Endothelial cell of umbilical vein (primary cell): ENCODE results near the gene SORCS2. TPM values are rescaled to one million over a fixed set of nuclear protein-coding genes. Genes with fewer than 3 reads are reported as not detected.

ENCODE experiments used
- BruUV-seq: library from RNA; stranded (reverse); fragments of 400-500 nt; replicated peaks from 2 replicates; lab custom pipeline; 2021; lab: Mats Ljungman, UMichigan
- CTCF ChIA-PET: fragments of 300-600, 350-600 bp; sonication (Branson Sonifier 250); formaldehyde crosslinking; loops from one replicate; lab custom pipeline; 2021; ENCODE audit warnings: antibody characterized with exemption, inconsistent platforms; lab: Charles Lee
- POLR2A ChIA-PET: fragments of 300-600, 350-600 bp; sonication (Branson Sonifier 250); formaldehyde crosslinking; loops from one replicate; lab custom pipeline; 2021; ENCODE audit warnings: antibody characterized with exemption, inconsistent platforms; lab: Charles Lee
- DNase-seq: peaks from one replicate; pipeline ENCODE4 v3.0.0-alpha.2; 2011; ENCODE audit warnings: low read depth, low spot score
- FAIRE-seq: peaks from 2 replicates; lab custom pipeline; 2011; peaks lifted over from hg19 to GRCh38; lab: Jason Lieb, UNC
- H2AFZ ChIP-seq: 2 replicates; pipeline ENCODE4 v1.6.0; 2012; ENCODE audit warnings: low read depth, low read length, control low read depth, inconsistent platforms
- H3K27ac ChIP-seq: 2 replicates; pipeline ENCODE4 v1.5.1; 2011; ENCODE audit warnings: low read depth, mild to moderate bottlenecking, control low read depth, low read length, moderate library complexity; ENCODE audit not compliant: insufficient read depth
- H3K27me3 ChIP-seq, 2 experiments: 2 replicates each; pipeline versions ENCODE4 v1.6.0 to v1.6.1; 2011; ENCODE audit warnings: low read length in 2 of 2, mixed read lengths in 1 of 2; ENCODE audit not compliant: control insufficient read depth in 2 of 2, insufficient read depth in 2 of 2
- H3K36me3 ChIP-seq, 2 experiments: 2 replicates in 1 of 2; 3 replicates in 1 of 2; pipeline ENCODE4 v1.5.1; 2011; ENCODE audit warnings: low read length in 2 of 2, mild to moderate bottlenecking in 1 of 2, moderate library complexity in 1 of 2; ENCODE audit not compliant: control insufficient read depth in 2 of 2, insufficient read depth in 2 of 2; ENCODE audit errors: extremely low read depth in 1 of 2
- H3K4me1 ChIP-seq: 3 replicates; pipeline ENCODE4 v1.5.1; 2011; ENCODE audit warnings: mild to moderate bottlenecking, low read length; ENCODE audit not compliant: control insufficient read depth, insufficient read depth; ENCODE audit errors: extremely low read depth
- H3K4me2 ChIP-seq: 2 replicates; pipeline ENCODE4 v1.6.1; 2011; ENCODE audit warnings: low read length, control low read depth, mixed read lengths; ENCODE audit not compliant: insufficient read depth
- H3K4me3 ChIP-seq, 3 experiments: fragments of 200-600 bp in 1 of 3; sonication (generic), shearing (Covaris generic) in 1 of 3; replicated peaks in 1 of 3; 2 replicates each; pipeline ENCODE4 v1.5.1; 2011 to 2016; ENCODE audit warnings: control low read depth in 3 of 3, low read length in 3 of 3, mild to moderate bottlenecking in 2 of 3, inconsistent platforms in 1 of 3, low read depth in 1 of 3, moderate library complexity in 1 of 3; ENCODE audit not compliant: insufficient read depth in 1 of 3
- H3K79me2 ChIP-seq: 2 replicates; pipeline ENCODE4 v1.6.0; 2012; ENCODE audit warnings: low read length, inconsistent platforms; ENCODE audit not compliant: control insufficient read depth, insufficient read depth
- H3K9ac ChIP-seq: replicated peaks from 2 replicates; pipeline ENCODE3; 2011; ENCODE audit warnings: low read length, control low read depth; ENCODE audit not compliant: insufficient read depth; ENCODE audit errors: extremely low read depth
- H3K9me1 ChIP-seq: replicated peaks from 3 replicates; pipeline ENCODE4 v1.6.0; 2011; ENCODE audit warnings: mild to moderate bottlenecking, low read length; ENCODE audit not compliant: control insufficient read depth, insufficient read depth; ENCODE audit errors: extremely low read depth
- H3K9me3 ChIP-seq: replicated peaks from 2 replicates; pipeline ENCODE4 v1.5.1; 2012; ENCODE audit warnings: low read length, inconsistent platforms; ENCODE audit not compliant: control insufficient read depth, insufficient read depth
- H4K20me1 ChIP-seq: replicated peaks from 2 replicates; pipeline ENCODE3; 2011; ENCODE audit warnings: mild to moderate bottlenecking, low read length; ENCODE audit not compliant: control insufficient read depth, insufficient read depth; ENCODE audit errors: extremely low read depth
- CTCF ChIP-seq, 2 donors: IDR thresholded peaks; 1 replicate in 1 of 2; 2 replicates in 1 of 2; pipeline ENCODE4 v1.5.1; 2011; ENCODE audit warnings: low read length in 2 of 2, mild to moderate bottlenecking in 2 of 2, moderate library complexity in 2 of 2, control low read depth in 1 of 2, inconsistent platforms in 1 of 2, low read depth in 1 of 2; ENCODE audit not compliant: insufficient read depth in 1 of 2; ENCODE audit errors: extremely low read depth in 1 of 2
- EZH2 ChIP-seq: IDR thresholded peaks from 2 replicates; pipeline ENCODE4 v1.6.1; 2012; ENCODE audit warnings: borderline replicate concordance, low read depth, mild to moderate bottlenecking, moderate library complexity, low read length, inconsistent platforms; ENCODE audit not compliant: severe bottlenecking
- FOS ChIP-seq: IDR thresholded peaks from 2 replicates; pipeline ENCODE4 v1.6.1; 2011; ENCODE audit warnings: mild to moderate bottlenecking, low read length, moderate library complexity, borderline replicate concordance; ENCODE audit not compliant: insufficient read depth
- GATA2 ChIP-seq: IDR thresholded peaks from 2 replicates; pipeline ENCODE4 v1.7.0; 2011; ENCODE audit warnings: low read depth, mild to moderate bottlenecking, moderate library complexity, mixed read lengths, low read length; ENCODE audit not compliant: insufficient read length, insufficient read depth
- JUN ChIP-seq: IDR thresholded peaks from 2 replicates; pipeline ENCODE4 v1.6.1; 2011; ENCODE audit warnings: borderline replicate concordance, low read depth; ENCODE audit not compliant: insufficient read length, insufficient read depth
- MAX ChIP-seq: IDR thresholded peaks from 2 replicates; pipeline ENCODE4 v1.6.1; 2011; ENCODE audit not compliant: insufficient read depth, insufficient read length
- MYC ChIP-seq: IDR thresholded peaks from one replicate; pipeline ENCODE4 v1.6.1; 2011; ENCODE audit warnings: mild to moderate bottlenecking, low read depth, low read length
- POLR2A ChIP-seq: IDR thresholded peaks from 2 replicates; pipeline ENCODE4 v1.6.1; 2012; ENCODE audit warnings: low read depth, mild to moderate bottlenecking, control low read depth, low read length
- POLR2AphosphoS5 ChIP-seq: IDR thresholded peaks from 2 replicates; pipeline ENCODE4 v1.6.1; 2012; ENCODE audit warnings: low read depth, mild to moderate bottlenecking, control low read depth, low read length, moderate library complexity; ENCODE audit not compliant: insufficient read depth
- dilution Hi-C: fragments of 300-500 bp; cut with MboI; formaldehyde crosslinking; loops from one replicate; pipeline ENCODE4 v1.15.0; 2019; ENCODE audit warnings: low sequenced_read_pairs; ENCODE audit not compliant: extremely low pct_ligation_motif_present
- intact Hi-C: fragments of 100-400 bp; cut with micrococcal nuclease; formaldehyde crosslinking; loops from one replicate; pipeline ENCODE4 v1.10.0; 2022
- polyA plus RNA-seq, 4 experiments: library from polyadenylated mRNA; depleted of rRNA in 3 of 4; stranded (reverse) in 3 of 4; unstranded in 1 of 4; fragments of >200 nt; gene quantifications; 2 replicates each; pipeline versions ENCODE4 v1.2.1 to v1.2.3, GENCODE V29; 2011 to 2012; ENCODE audit warnings: missing spikeins in 1 of 4
- total RNA-seq: library from RNA; stranded (reverse); gene quantifications from 2 replicates; pipeline ENCODE4 v1.2.3, GENCODE V29; 2021

The SORCS2 gene
- total and polyA plus RNA-seq, 2 donors (not counting 3 experiments of a cell fraction or from before 2014, with no cell fraction given): not detected

DNA sequence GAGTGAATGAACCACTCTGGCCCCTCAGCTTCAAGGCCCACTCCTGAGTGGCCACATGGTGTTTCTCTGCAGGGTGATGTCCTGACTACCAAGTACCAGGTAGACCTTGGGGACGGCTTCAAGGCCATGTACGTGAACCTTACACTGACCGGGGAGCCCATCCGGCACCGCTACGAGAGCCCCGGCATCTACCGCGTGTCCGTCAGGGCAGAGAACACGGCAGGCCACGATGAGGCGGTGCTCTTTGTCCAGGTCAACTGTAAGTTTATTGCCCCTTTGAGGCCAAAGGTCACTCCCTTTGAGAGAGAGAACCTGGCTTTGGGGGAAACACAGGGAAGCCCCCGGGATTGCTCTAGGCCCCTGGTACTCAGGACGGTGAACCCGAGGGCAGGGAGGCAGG is 531.3 kb downstream of the SORCS2 start:
- no peaks in the 10 kb centered on the region for H3K27me3 ChIP-seq
- ChIA-PET CTCF (no interaction called here), POLR2A (no interaction called here)
- H4K20me1 ChIP-seq: no peaks in the 10 kb centered on the region
- TF ChIP-seq CTCF (IDR thresholded peaks at IDR 0.05; ENCODE audit: extremely low read depth in 1 of 2, insufficient read depth in 1 of 2, low read depth in 1 of 2, low read length in 2 of 2): no peak
- TF ChIP-seq JUN: no peak
- TF ChIP-seq MYC: no peak
- no peak for TF ChIP-seq POLR2A
- no peak for TF ChIP-seq POLR2AphosphoS5
- no peak for TF ChIP-seq EZH2
- no peak for TF ChIP-seq FOS
- no peak for TF ChIP-seq MAX
- TF ChIP-seq GATA2: no peak
- H3K9ac ChIP-seq: no peak overlapping the region
- BruUV-seq: no TSS peak
- H3K27ac ChIP-seq: no peak overlapping the region
- FAIRE-seq (no peak), DNase-seq (no peak)
- H3K79me2 ChIP-seq: no peaks in the 10 kb centered on the region
- no peaks in the 10 kb centered on the region for H3K36me3 ChIP-seq
- peaks cover 10% of the 10 kb centered on the region for H3K4me1 ChIP-seq
- no peaks in the 10 kb centered on the region for H3K9me3 ChIP-seq
- H3K9me1 ChIP-seq: no peaks in the 10 kb centered on the region
- H2AFZ ChIP-seq: no peak overlapping the region
- dilution Hi-C loops (no loop called here), intact Hi-C loops (loop anchor here (2.0 kb wide), 1 partner anchor 75 kb away; no protein-coding TSS in a partner anchor)
- no peak overlapping the region for H3K4me2 ChIP-seq
- H3K4me3 ChIP-seq: no peak overlapping the region
